Subcutaneous adipose tissue (tissue), 4 donors: ENCODE measurements around the gene SLC22A2. TPM values are rescaled to one million over a fixed set of nuclear protein-coding genes. Genes with fewer than 3 reads are reported as not detected.

Source experiments
- CTCF ChIP-seq: fragments of 450-650 bp; IDR thresholded peaks from one replicate; pipeline ENCODE4 v1.5.1; 2016; ENCODE audit warnings: low read depth, mild to moderate bottlenecking, control low read depth, antibody characterized with exemption, moderate library complexity
- total RNA-seq, 4 donors: library from RNA; depleted of rRNA; stranded (reverse); fragments of >200 nt; gene quantifications; one replicate each; pipeline ENCODE4 v1.1.0, GENCODE V29; 2016

Gene SLC22A2
- total RNA-seq, 4 donors from 2014 or later = not detected

GRCh38 chr6:160217863-160218262 lies 40.8 kb downstream of the SLC22A2 start:
- TF ChIP-seq CTCF = no peak

GRCh38 chr6:160217073-160217472 lies 41.5 kb downstream of the SLC22A2 start:
- no peak for TF ChIP-seq CTCF

GRCh38 chr6:160215232-160215631 lies 43.4 kb downstream of the SLC22A2 start:
- no peak for TF ChIP-seq CTCF

GRCh38 chr6:160207618-160208017 lies 51.0 kb downstream of the SLC22A2 start:
- no peak for TF ChIP-seq CTCF

GRCh38 chr6:160204710-160205109 lies 53.9 kb downstream of the SLC22A2 start:
- TF ChIP-seq CTCF = no peak

- TF ChIP-seq CTCF = no peak
Measured at GRCh38 chr6:160203953-160204352, 54.7 kb downstream of the SLC22A2 start.

GRCh38 chr6:160203522-160203921 lies 55.1 kb downstream of the SLC22A2 start:
- TF ChIP-seq CTCF = no peak
